ENCODE results near the gene MRPL4.

The MRPL4 gene

GRCh38 chr19:10283301-10284064 lies 31.5 kb downstream of the MRPL4 start:
- no peak for DNase-seq (ENCODE audit: extremely low read depth, low read depth)
- H3K4me3 ChIP-seq (replicated peaks; ENCODE audit: low read depth, low read length), result no peak overlapping the region
- TF ChIP-seq CTCF (IDR thresholded peaks at IDR 0.05; ENCODE audit: low read depth, low read length, missing control alignments), result no peak

- TF ChIP-seq CTCF (IDR thresholded peaks at IDR 0.05; ENCODE audit: low read depth, low read length, missing control alignments), result no peak
- DNase-seq (ENCODE audit: extremely low read depth, low read depth), result no peak
Observed at GRCh38 chr19:10284065-10284959, 32.3 kb downstream of the MRPL4 start.

GRCh38 chr19:10284960-10285278 lies 32.9 kb downstream of the MRPL4 start:
- no peak for DNase-seq (ENCODE audit: extremely low read depth, low read depth)
- no peak overlapping the region for H3K4me3 ChIP-seq (replicated peaks; ENCODE audit: low read depth, low read length)
- no peak for TF ChIP-seq CTCF (IDR thresholded peaks at IDR 0.05; ENCODE audit: low read depth, low read length, missing control alignments)

More at GRCh38 chr19:10284065-10284959, 32.3 kb downstream of the MRPL4 start:
- no peak overlapping the region for H3K4me3 ChIP-seq (replicated peaks; ENCODE audit: low read depth, low read length)

GRCh38 chr19:10285393-10285792 lies 33.4 kb downstream of the MRPL4 start:
- no peak for DNase-seq (ENCODE audit: extremely low read depth, low read depth)
- no peak for TF ChIP-seq CTCF (IDR thresholded peaks at IDR 0.05; ENCODE audit: low read depth, low read length, missing control alignments)

GRCh38 chr19:10286803-10287737 lies 35.1 kb downstream of the MRPL4 start, which contains the start of gene ICAM4:
Gene ICAM4 (plus strand): TSS chr19:10286955. CDS start chr19:10287013, 58 bp downstream.
- no peak for TF ChIP-seq CTCF (IDR thresholded peaks at IDR 0.05; ENCODE audit: low read depth, low read length, missing control alignments)
- DNase-seq (ENCODE audit: extremely low read depth, low read depth), result no peak
- no peak within 1 kb of the TSS for H3K4me3 ChIP-seq (replicated peaks; ENCODE audit: low read depth, low read length)

More at GRCh38 chr19:10285393-10285792, 33.4 kb downstream of the MRPL4 start:
- H3K4me3 ChIP-seq (replicated peaks; ENCODE audit: low read depth, low read length), result no peak overlapping the region

- no peak for TF ChIP-seq CTCF (IDR thresholded peaks at IDR 0.05; ENCODE audit: low read depth, low read length, missing control alignments)
- peak overlapping the region; percentile 49 for H3K4me3 ChIP-seq (replicated peaks; ENCODE audit: low read depth, low read length)
Observed at GRCh38 chr19:10288662-10289166, 36.7 kb downstream of the MRPL4 start.

More at GRCh38 chr19:10288662-10289166, 36.7 kb downstream of the MRPL4 start:
- DNase-seq (ENCODE audit: extremely low read depth, low read depth), result no peak

Measured in HFF-Myc (cell line).